Testis (tissue), 2 donors: ENCODE measurements around the gene TRAPPC12.

Source experiments
- POLR2A ChIP-seq: fragments of 450-650 bp; IDR thresholded peaks from one replicate; pipeline ENCODE4 v1.6.1; 2017; ENCODE audit warnings: antibody characterized with exemption, mild to moderate bottlenecking, moderate library complexity
- TF ChIP-seq, protein P1 (sequence below), 3 experiments: fragments of 450-650 bp in 2 of 3; fragments of 200-600 bp in 1 of 3; sonication (generic) in 1 of 3; IDR thresholded peaks; one replicate each; pipeline ENCODE4 v1.5.1; 2016 to 2019; ENCODE audit warnings: antibody characterized with exemption in 3 of 3, mild to moderate bottlenecking in 2 of 3, moderate library complexity in 1 of 3

- TF ChIP-seq, protein P1, sequence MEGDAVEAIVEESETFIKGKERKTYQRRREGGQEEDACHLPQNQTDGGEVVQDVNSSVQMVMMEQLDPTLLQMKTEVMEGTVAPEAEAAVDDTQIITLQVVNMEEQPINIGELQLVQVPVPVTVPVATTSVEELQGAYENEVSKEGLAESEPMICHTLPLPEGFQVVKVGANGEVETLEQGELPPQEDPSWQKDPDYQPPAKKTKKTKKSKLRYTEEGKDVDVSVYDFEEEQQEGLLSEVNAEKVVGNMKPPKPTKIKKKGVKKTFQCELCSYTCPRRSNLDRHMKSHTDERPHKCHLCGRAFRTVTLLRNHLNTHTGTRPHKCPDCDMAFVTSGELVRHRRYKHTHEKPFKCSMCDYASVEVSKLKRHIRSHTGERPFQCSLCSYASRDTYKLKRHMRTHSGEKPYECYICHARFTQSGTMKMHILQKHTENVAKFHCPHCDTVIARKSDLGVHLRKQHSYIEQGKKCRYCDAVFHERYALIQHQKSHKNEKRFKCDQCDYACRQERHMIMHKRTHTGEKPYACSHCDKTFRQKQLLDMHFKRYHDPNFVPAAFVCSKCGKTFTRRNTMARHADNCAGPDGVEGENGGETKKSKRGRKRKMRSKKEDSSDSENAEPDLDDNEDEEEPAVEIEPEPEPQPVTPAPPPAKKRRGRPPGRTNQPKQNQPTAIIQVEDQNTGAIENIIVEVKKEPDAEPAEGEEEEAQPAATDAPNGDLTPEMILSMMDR (IDR thresholded peaks at IDR 0.05) = no peak
- TF ChIP-seq POLR2A = no peak
These were observed 47.1 kb downstream of the TRAPPC12 start for GRCh38 chr2:3426615-3427014.
